Subcutaneous abdominal adipose tissue (tissue), 5 donors: ENCODE results near the gene FAM149B1.
A peak's percentile ranks its signal among the peaks of the same experiment; 100 is the strongest.

ENCODE experiments used
- H3K27ac ChIP-seq: one replicate; pipeline ENCODE4 v1.7.0; 2013; ENCODE audit warnings: low read depth, mild to moderate bottlenecking, inconsistent platforms, low read length, moderate library complexity
- H3K27me3 ChIP-seq, 5 donors: one replicate each; pipeline ENCODE4 v1.7.0; 2013; ENCODE audit warnings: low read length in 5 of 5, inconsistent platforms in 1 of 5; ENCODE audit not compliant: control insufficient read depth in 5 of 5, insufficient read depth in 4 of 5
- H3K36me3 ChIP-seq, 5 donors: one replicate each; pipeline ENCODE4 v1.7.0; 2013; ENCODE audit warnings: low read length in 5 of 5; ENCODE audit not compliant: control insufficient read depth in 5 of 5, insufficient read depth in 5 of 5
- H3K4me1 ChIP-seq, 5 donors: one replicate each; pipeline ENCODE4 v1.7.0; 2013; ENCODE audit warnings: low read length in 5 of 5, mild to moderate bottlenecking in 3 of 5, moderate library complexity in 1 of 5; ENCODE audit not compliant: control insufficient read depth in 5 of 5, insufficient read depth in 5 of 5
- H3K4me3 ChIP-seq, 5 donors: one replicate each; pipeline ENCODE4 v1.7.0; 2013; ENCODE audit warnings: low read length in 5 of 5, low read depth in 1 of 5
- H3K9ac ChIP-seq, 5 donors: one replicate each; pipeline ENCODE4 v1.7.0; 2013; ENCODE audit warnings: low read length in 5 of 5, mild to moderate bottlenecking in 4 of 5, moderate library complexity in 3 of 5
- H3K9me3 ChIP-seq, 5 donors: one replicate each; pipeline ENCODE4 v1.7.0; 2013; ENCODE audit warnings: low read length in 5 of 5; ENCODE audit not compliant: control insufficient read depth in 5 of 5
- donor health status: healthy.
- donor health status: healthy.
- donor health status: healthy.
- donor health status: healthy.
- donor health status: healthy.

The FAM149B1 gene

GRCh38 chr10:73167783-73168464 lies at the start of gene FAM149B1, which contains the start of gene ECD:
Gene FAM149B1 (plus strand): TSS chr10:73168119. CDS start chr10:73168340, 221 bp downstream.
Gene ECD (minus strand): TSS chr10:73168008. CDS start chr10:73163937, 4,071 bp downstream.
- H3K36me3 ChIP-seq, result peaks cover 2 to 9% (median 6%) of the 10 kb centered on the region in 5 donors
- peaks cover 3 to 28% (median 21%) of the 10 kb centered on the region in 5 donors for H3K4me1 ChIP-seq
- H3K4me3 ChIP-seq, result peak within 1 kb of the TSS; percentile 87 to 95 (median 91)
- H3K27me3 ChIP-seq, result no peaks in the 10 kb centered on the region
- no peaks in the 10 kb centered on the region for H3K9me3 ChIP-seq
- peak within 1 kb of the TSS; percentile 94 to 100 (median 100) for H3K9ac ChIP-seq
- H3K27ac ChIP-seq, result peak within 1 kb of the TSS; percentile 99

- no peak overlapping the region for H3K27ac ChIP-seq
- H3K4me1 ChIP-seq, result peaks cover 2 to 9% (median 7%) of the 10 kb centered on the region in 5 donors
- H3K9ac ChIP-seq, result no peak overlapping the region
- H3K36me3 ChIP-seq, result peaks cover 6 to 25% (median 10%) of the 10 kb centered on the region in 5 donors
- no peaks in the 10 kb centered on the region for H3K27me3 ChIP-seq
- no peak overlapping the region for H3K4me3 ChIP-seq
- H3K9me3 ChIP-seq, result no peaks in the 10 kb centered on the region
Measured at GRCh38 chr10:73119457-73119856, 48.5 kb upstream of the FAM149B1 start.

GRCh38 chr10:73119952-73120351 lies 48.0 kb upstream of the FAM149B1 start:
- H3K9ac ChIP-seq, result no peak overlapping the region
- H3K27me3 ChIP-seq, result no peaks in the 10 kb centered on the region
- peaks cover 6 to 28% (median 12%) of the 10 kb centered on the region in 5 donors for H3K36me3 ChIP-seq
- peaks cover 2 to 9% (median 7%) of the 10 kb centered on the region in 5 donors for H3K4me1 ChIP-seq
- H3K9me3 ChIP-seq, result no peaks in the 10 kb centered on the region
- H3K27ac ChIP-seq, result no peak overlapping the region
- H3K4me3 ChIP-seq, result no peak overlapping the region

GRCh38 chr10:73126343-73126742 lies 41.6 kb upstream of the FAM149B1 start:
- Histone ChIP-seq H3K9me3 (no peaks in the 10 kb centered on the region), H3K9ac (no peak overlapping the region), H3K4me3 (no peak overlapping the region), H3K27ac (no peak overlapping the region), H3K4me1 (peaks cover 0 to 3% (median 0%) of the 10 kb centered on the region in 5 donors), H3K36me3 (peaks cover 22 to 52% (median 33%) of the 10 kb centered on the region in 5 donors), H3K27me3 (no peaks in the 10 kb centered on the region)

GRCh38 chr10:73131301-73131700 lies 36.6 kb upstream of the FAM149B1 start:
- Histone ChIP-seq H3K9me3 (no peaks in the 10 kb centered on the region), H3K27ac (no peak overlapping the region), H3K9ac (no peak overlapping the region), H3K4me3 (no peak overlapping the region), H3K4me1 (peaks cover 0 to 11% (median 3%) of the 10 kb centered on the region in 5 donors), H3K27me3 (no peaks in the 10 kb centered on the region), H3K36me3 (peaks cover 50 to 71% (median 56%) of the 10 kb centered on the region in 5 donors)

- H3K27ac ChIP-seq, result no peak overlapping the region
- peaks cover 50 to 69% (median 55%) of the 10 kb centered on the region in 5 donors for H3K36me3 ChIP-seq
- H3K4me3 ChIP-seq, result no peak overlapping the region
- H3K27me3 ChIP-seq, result no peaks in the 10 kb centered on the region
- H3K4me1 ChIP-seq, result peaks cover 0 to 11% (median 3%) of the 10 kb centered on the region in 5 donors
- no peak overlapping the region for H3K9ac ChIP-seq
- no peaks in the 10 kb centered on the region for H3K9me3 ChIP-seq
Measured at GRCh38 chr10:73131913-73132686, 35.8 kb upstream of the FAM149B1 start.

- Histone ChIP-seq H3K4me3 (no peak overlapping the region), H3K27me3 (no peaks in the 10 kb centered on the region), H3K9me3 (no peaks in the 10 kb centered on the region), H3K9ac (no peak overlapping the region), H3K36me3 (peaks cover 55 to 76% (median 59%) of the 10 kb centered on the region in 5 donors), H3K4me1 (peaks cover 0 to 23% (median 8%) of the 10 kb centered on the region in 5 donors), H3K27ac (no peak overlapping the region)
Measured at GRCh38 chr10:73134727-73135126, 33.2 kb upstream of the FAM149B1 start.

GRCh38 chr10:73136627-73137026 lies 31.3 kb upstream of the FAM149B1 start:
- Histone ChIP-seq H3K4me3 (no peak overlapping the region), H3K36me3 (peaks cover 45 to 74% (median 58%) of the 10 kb centered on the region in 5 donors), H3K9me3 (no peaks in the 10 kb centered on the region), H3K27me3 (no peaks in the 10 kb centered on the region), H3K4me1 (peaks cover 0 to 18% (median 12%) of the 10 kb centered on the region in 5 donors), H3K9ac (no peak overlapping the region), H3K27ac (no peak overlapping the region)

- Histone ChIP-seq H3K4me1 (peaks cover 0 to 12% (median 10%) of the 10 kb centered on the region in 5 donors), H3K36me3 (peaks cover 47 to 72% (median 56%) of the 10 kb centered on the region in 5 donors), H3K9me3 (no peaks in the 10 kb centered on the region), H3K27ac (peak overlapping the region; percentile 60), H3K27me3 (no peaks in the 10 kb centered on the region), H3K4me3 (no peak overlapping the region), H3K9ac (peak overlapping the region in 1 of 5 donors; percentile 46)
Measured at GRCh38 chr10:73139251-73139650, 28.7 kb upstream of the FAM149B1 start.

GRCh38 chr10:73141603-73142002 lies 26.3 kb upstream of the FAM149B1 start:
- no peaks in the 10 kb centered on the region for H3K9me3 ChIP-seq
- H3K4me1 ChIP-seq, result peaks cover 0 to 12% (median 10%) of the 10 kb centered on the region in 5 donors
- H3K9ac ChIP-seq, result no peak overlapping the region
- H3K27me3 ChIP-seq, result no peaks in the 10 kb centered on the region
- no peak overlapping the region for H3K27ac ChIP-seq
- peaks cover 41 to 69% (median 53%) of the 10 kb centered on the region in 5 donors for H3K36me3 ChIP-seq
- H3K4me3 ChIP-seq, result no peak overlapping the region
